Measurements from ENCODE around the gene CLCNKA.

CLCNKA gene

DNA sequence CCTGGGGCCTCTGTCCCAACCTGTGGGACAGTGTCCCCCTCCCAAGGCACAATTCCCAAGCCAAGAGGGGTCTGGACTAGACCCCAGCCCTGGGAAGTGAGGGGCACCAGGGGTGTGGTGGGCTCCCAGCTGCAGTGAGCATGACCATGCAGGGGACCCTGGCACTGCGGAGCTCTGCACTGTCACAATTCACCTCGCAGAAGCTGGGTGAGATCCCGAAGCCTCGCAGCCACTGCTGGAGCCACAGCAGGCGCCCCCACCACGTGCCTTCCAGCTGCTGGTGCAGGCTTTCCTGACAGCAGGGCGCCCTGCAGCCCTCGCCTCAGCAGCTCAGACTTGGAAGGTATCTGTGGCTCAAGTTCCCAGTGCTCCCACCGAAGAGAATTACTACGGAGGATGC, 27.8 kb upstream of the CLCNKA start:
- H3K36me3 ChIP-seq (ENCODE audit: insufficient read depth, low read length): no peaks in the 10 kb centered on the region
- H3K79me2 ChIP-seq (ENCODE audit: insufficient read depth, low read length): no peaks in the 10 kb centered on the region
- H3K9me3 ChIP-seq (ENCODE audit: low read length): no peaks in the 10 kb centered on the region
- no peaks in the 10 kb centered on the region for H4K20me1 ChIP-seq (ENCODE audit: insufficient read depth, low read length)
- H3F3A ChIP-seq (ENCODE audit: insufficient read depth, low read length): no peaks in the 10 kb centered on the region
- H3K4me2 ChIP-seq (ENCODE audit: low read length): no peak overlapping the region
- H3K9ac ChIP-seq (ENCODE audit: low read length): no peak overlapping the region
- TF ChIP-seq EZH2 (IDR thresholded peaks at IDR 0.05; ENCODE audit: borderline replicate concordance, low read length): no peak
- no peak overlapping the region for H3K4me3 ChIP-seq (ENCODE audit: low read depth, low read length, poor library complexity, severe bottlenecking)
- H3K27ac ChIP-seq (ENCODE audit: low read depth, low read length, poor library complexity, severe bottlenecking): no peak overlapping the region
- peaks cover 12% of the 10 kb centered on the region; the same call in 1 of the 2 replicates for H3K27me3 ChIP-seq (ENCODE audit: insufficient read depth, low read length)
- no peak overlapping the region for H2AFZ ChIP-seq (ENCODE audit: low read length)
- H3K4me1 ChIP-seq (ENCODE audit: insufficient read depth, low read length, severe bottlenecking): no peaks in the 10 kb centered on the region
- H3K9me2 ChIP-seq (ENCODE audit: low read depth, low read length): no peaks in the 10 kb centered on the region

DNA sequence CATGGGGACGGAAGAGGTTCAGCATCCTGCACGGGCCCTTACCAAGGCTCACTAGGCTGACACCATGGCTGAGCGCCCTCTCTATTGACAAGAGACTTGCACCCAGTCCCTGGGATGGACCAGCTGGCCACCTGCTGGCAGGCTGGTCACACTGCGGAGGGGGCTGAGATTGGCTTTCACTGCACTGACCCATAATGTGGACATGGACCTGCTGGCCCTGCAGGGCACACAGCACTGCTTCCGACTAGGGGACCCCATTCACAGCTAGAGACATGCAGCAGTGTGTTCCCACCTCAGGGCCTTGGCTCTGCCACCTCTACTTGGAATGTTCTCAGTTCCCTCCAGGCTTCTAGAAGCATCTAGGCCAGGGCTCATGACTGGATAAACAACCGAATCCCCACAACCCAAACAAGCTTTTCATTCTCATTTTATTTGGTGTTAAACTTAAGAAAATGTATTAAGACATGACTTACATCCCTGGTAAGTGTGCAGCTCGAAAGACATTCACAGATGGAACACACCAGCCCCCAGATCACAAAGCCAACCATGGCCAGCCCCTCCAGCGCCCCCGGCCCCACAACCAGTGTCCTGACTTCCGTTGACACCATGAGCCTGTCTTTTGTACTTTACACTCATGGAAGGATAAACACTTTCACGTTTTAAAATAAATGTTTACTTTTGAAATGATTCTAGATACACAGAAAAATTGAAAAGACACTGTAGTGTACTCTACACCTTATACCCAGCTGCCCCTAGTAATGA, 27.1 kb upstream of the CLCNKA start:
- H3K27ac ChIP-seq (ENCODE audit: low read depth, low read length, poor library complexity, severe bottlenecking): no peak overlapping the region
- H2AFZ ChIP-seq (ENCODE audit: low read length): no peak overlapping the region
- no peaks in the 10 kb centered on the region for H3K36me3 ChIP-seq (ENCODE audit: insufficient read depth, low read length)
- H3K4me2 ChIP-seq (ENCODE audit: low read length): no peak overlapping the region
- H3F3A ChIP-seq (ENCODE audit: insufficient read depth, low read length): no peaks in the 10 kb centered on the region
- TF ChIP-seq, protein P1, sequence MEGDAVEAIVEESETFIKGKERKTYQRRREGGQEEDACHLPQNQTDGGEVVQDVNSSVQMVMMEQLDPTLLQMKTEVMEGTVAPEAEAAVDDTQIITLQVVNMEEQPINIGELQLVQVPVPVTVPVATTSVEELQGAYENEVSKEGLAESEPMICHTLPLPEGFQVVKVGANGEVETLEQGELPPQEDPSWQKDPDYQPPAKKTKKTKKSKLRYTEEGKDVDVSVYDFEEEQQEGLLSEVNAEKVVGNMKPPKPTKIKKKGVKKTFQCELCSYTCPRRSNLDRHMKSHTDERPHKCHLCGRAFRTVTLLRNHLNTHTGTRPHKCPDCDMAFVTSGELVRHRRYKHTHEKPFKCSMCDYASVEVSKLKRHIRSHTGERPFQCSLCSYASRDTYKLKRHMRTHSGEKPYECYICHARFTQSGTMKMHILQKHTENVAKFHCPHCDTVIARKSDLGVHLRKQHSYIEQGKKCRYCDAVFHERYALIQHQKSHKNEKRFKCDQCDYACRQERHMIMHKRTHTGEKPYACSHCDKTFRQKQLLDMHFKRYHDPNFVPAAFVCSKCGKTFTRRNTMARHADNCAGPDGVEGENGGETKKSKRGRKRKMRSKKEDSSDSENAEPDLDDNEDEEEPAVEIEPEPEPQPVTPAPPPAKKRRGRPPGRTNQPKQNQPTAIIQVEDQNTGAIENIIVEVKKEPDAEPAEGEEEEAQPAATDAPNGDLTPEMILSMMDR (IDR thresholded peaks at IDR 0.05; ENCODE audit: low read length): peak; percentile 20; the same call in 1 of the 2 replicates
- no peak for TF ChIP-seq EZH2 (IDR thresholded peaks at IDR 0.05; ENCODE audit: borderline replicate concordance, low read length)
- no peaks in the 10 kb centered on the region for H3K9me3 ChIP-seq (ENCODE audit: low read length)
- peaks cover 12% of the 10 kb centered on the region; the same call in 1 of the 2 replicates for H3K27me3 ChIP-seq (ENCODE audit: insufficient read depth, low read length)
- H3K9me2 ChIP-seq (ENCODE audit: low read depth, low read length): no peaks in the 10 kb centered on the region
- H3K79me2 ChIP-seq (ENCODE audit: insufficient read depth, low read length): no peaks in the 10 kb centered on the region
- H3K9ac ChIP-seq (ENCODE audit: low read length): no peak overlapping the region
- no peaks in the 10 kb centered on the region for H4K20me1 ChIP-seq (ENCODE audit: insufficient read depth, low read length)
- no peaks in the 10 kb centered on the region for H3K4me1 ChIP-seq (ENCODE audit: insufficient read depth, low read length, severe bottlenecking)
- no peak overlapping the region for H3K4me3 ChIP-seq (ENCODE audit: low read depth, low read length, poor library complexity, severe bottlenecking)

DNA sequence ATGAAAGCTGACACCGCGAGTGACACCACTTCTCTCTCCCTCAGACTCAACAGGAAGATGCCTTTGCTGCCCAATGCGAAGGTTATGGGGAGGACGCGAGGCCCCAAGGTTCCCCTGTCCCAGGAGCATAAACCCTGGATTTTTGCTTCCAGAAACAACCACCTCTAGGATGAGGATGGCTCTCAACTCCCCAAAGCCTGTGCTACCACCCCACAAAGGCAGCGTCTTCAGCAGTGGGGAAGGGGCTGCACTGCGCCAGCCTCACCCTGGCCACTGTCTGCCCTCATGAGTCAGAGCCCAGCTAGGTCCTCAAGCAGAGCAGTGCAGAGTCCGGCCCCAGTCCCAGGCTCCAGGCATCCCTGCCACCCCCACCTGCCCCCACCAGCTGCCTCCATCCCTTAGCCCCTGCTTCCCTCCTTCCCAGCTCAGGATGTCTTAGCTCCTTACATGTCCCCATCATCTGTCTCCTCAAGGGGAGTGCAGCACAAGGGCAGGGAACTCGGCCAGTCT, 24.7 kb upstream of the CLCNKA start:
- Histone ChIP-seq H3K27me3 (ENCODE audit: insufficient read depth, low read length) (peaks cover 12% of the 10 kb centered on the region; the same call in 1 of the 2 replicates), H3K27ac (ENCODE audit: low read depth, low read length, poor library complexity, severe bottlenecking) (no peak overlapping the region), H3F3A (ENCODE audit: insufficient read depth, low read length) (no peaks in the 10 kb centered on the region), H3K79me2 (ENCODE audit: insufficient read depth, low read length) (no peaks in the 10 kb centered on the region), H2AFZ (ENCODE audit: low read length) (no peak overlapping the region), H3K36me3 (ENCODE audit: insufficient read depth, low read length) (no peaks in the 10 kb centered on the region), H3K4me3 (ENCODE audit: low read depth, low read length, poor library complexity, severe bottlenecking) (no peak overlapping the region), H3K4me2 (ENCODE audit: low read length) (no peak overlapping the region), H3K9me2 (ENCODE audit: low read depth, low read length) (no peaks in the 10 kb centered on the region), H3K9me3 (ENCODE audit: low read length) (no peaks in the 10 kb centered on the region), H4K20me1 (ENCODE audit: insufficient read depth, low read length) (no peaks in the 10 kb centered on the region), H3K9ac (ENCODE audit: low read length) (no peak overlapping the region), H3K4me1 (ENCODE audit: insufficient read depth, low read length, severe bottlenecking) (no peaks in the 10 kb centered on the region)
- TF ChIP-seq EZH2 (IDR thresholded peaks at IDR 0.05; ENCODE audit: borderline replicate concordance, low read length): no peak
- TF ChIP-seq, protein P1 (IDR thresholded peaks at IDR 0.05; ENCODE audit: low read length): no peak

Data from OCI-LY1 (cell line).